Stomach smooth muscle (tissue), 2 donors: ENCODE results near the gene C14orf39.
"Not testable (repeated sequence)": the region's sequence is repeated elsewhere in the genome, so short reads cannot be mapped to it uniquely, and the experiment has no call there.

Source experiments
- H3K27ac ChIP-seq: one replicate; pipeline ENCODE4 v1.7.0; 2013; ENCODE audit warnings: mild to moderate bottlenecking, low read length, inconsistent platforms
- H3K27me3 ChIP-seq, 2 donors: one replicate each; pipeline ENCODE4 v1.7.0; 2013; ENCODE audit warnings: low read length in 2 of 2; ENCODE audit not compliant: insufficient read depth in 2 of 2, control insufficient read depth in 1 of 2
- H3K36me3 ChIP-seq, 2 donors: one replicate each; pipeline ENCODE4 v1.7.0; 2013; ENCODE audit warnings: low read length in 2 of 2; ENCODE audit not compliant: control insufficient read depth in 2 of 2, insufficient read depth in 2 of 2
- H3K4me1 ChIP-seq: one replicate; pipeline ENCODE4 v1.7.0; 2013; ENCODE audit warnings: low read length; ENCODE audit not compliant: control insufficient read depth, insufficient read depth
- H3K4me3 ChIP-seq, 2 donors: one replicate each; pipeline ENCODE4 v1.7.0; 2013; ENCODE audit warnings: low read length in 2 of 2
- H3K9ac ChIP-seq, 2 donors: one replicate each; pipeline ENCODE4 v1.7.0; 2013; ENCODE audit warnings: low read length in 2 of 2, mild to moderate bottlenecking in 1 of 2
- H3K9me3 ChIP-seq, 2 donors: one replicate each; pipeline ENCODE4 v1.7.0; 2013; ENCODE audit warnings: low read length in 2 of 2; ENCODE audit not compliant: control insufficient read depth in 2 of 2
- donor health status: healthy.
- donor health status: Pancreatic carcinoma.

The C14orf39 gene

GRCh38 chr14:60488175-60488574, 2.3 kb upstream of the C14orf39 start:
- Histone ChIP-seq H3K4me3 (no peak overlapping the region), H3K36me3 (no peaks in the 10 kb centered on the region), H3K9me3 (peaks cover 0 to 4% of the 10 kb centered on the region in 2 donors), H3K27me3 (peaks cover 24 to 28% of the 10 kb centered on the region in 2 donors), H3K4me1 (peaks cover 3% of the 10 kb centered on the region), H3K27ac (no peak overlapping the region), H3K9ac (no peak overlapping the region)

GRCh38 chr14:60487211-60487610, 1.3 kb upstream of the C14orf39 start:
- no peak overlapping the region for H3K4me3 ChIP-seq
- peaks cover 24 to 28% of the 10 kb centered on the region in 2 donors for H3K27me3 ChIP-seq
- no peak overlapping the region for H3K9ac ChIP-seq
- H3K9me3 ChIP-seq: peaks cover 0 to 4% of the 10 kb centered on the region in 2 donors
- H3K36me3 ChIP-seq: no peaks in the 10 kb centered on the region
- H3K4me1 ChIP-seq: peaks cover 3% of the 10 kb centered on the region
- no peak overlapping the region for H3K27ac ChIP-seq

DNA sequence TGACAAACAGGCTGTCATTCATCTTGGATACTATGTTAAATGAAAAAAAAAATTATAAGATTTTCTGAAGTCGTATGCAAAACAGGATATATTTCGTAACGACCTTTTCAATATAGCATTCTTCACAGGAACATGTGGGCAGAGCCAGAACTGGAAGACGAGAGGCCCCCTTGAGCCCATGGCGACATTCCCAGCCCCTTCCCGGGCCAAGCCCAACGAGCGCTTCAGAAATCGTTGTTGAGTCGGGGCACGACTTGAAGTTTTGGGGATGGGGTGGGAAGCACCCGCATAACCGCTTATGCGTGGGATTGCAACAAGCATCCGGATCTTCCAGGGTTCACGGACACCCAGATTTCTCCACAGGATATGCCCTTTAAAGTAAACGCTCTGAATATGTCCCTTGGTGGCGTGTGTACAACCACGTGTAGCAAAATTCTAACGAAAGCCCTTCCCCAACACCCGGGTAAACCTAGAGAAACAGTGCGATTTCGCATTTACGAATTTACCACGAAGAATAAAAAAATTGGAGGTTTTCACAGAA, 736 bp downstream of the C14orf39 start:
- Histone ChIP-seq H3K4me3 (peak overlapping the region; percentile 51 to 58), H3K9ac (peak overlapping the region in 1 of 2 donors; percentile 53), H3K27me3 (peaks cover 21 to 28% of the 10 kb centered on the region in 2 donors)

DNA sequence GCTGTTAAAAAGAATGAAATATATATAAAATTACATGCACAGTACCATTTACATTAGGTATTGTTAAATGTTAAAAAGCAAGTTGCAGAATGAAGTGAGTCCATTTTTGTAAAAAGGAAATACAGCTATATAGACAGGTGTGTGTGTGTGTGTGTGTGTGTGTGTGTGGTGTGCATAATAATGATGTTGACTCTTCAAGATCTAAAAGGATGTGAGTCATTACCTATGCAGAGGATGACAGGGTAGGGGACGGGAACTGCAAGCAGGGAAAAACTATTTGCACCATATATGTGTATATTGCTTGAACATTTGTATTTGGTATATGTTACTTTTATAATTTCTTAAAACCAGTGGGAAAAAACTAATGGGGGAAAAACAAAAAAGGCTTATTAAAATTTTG, 3.1 kb downstream of the C14orf39 start:
- Histone ChIP-seq H3K27ac (no peak overlapping the region), H3K9ac (no peak overlapping the region), H3K4me1 (peaks cover 3% of the 10 kb centered on the region), H3K36me3 (no peaks in the 10 kb centered on the region), H3K4me3 (no peak overlapping the region), H3K27me3 (peaks cover 21 to 22% of the 10 kb centered on the region in 2 donors), H3K9me3 (peaks cover 0 to 4% of the 10 kb centered on the region in 2 donors)

More for the DNA sequence above, 736 bp downstream of the C14orf39 start:
- Histone ChIP-seq H3K36me3 (no peaks in the 10 kb centered on the region), H3K9me3 (peaks cover 0 to 4% of the 10 kb centered on the region in 2 donors), H3K4me1 (peaks cover 3% of the 10 kb centered on the region), H3K27ac (no peak overlapping the region)

DNA sequence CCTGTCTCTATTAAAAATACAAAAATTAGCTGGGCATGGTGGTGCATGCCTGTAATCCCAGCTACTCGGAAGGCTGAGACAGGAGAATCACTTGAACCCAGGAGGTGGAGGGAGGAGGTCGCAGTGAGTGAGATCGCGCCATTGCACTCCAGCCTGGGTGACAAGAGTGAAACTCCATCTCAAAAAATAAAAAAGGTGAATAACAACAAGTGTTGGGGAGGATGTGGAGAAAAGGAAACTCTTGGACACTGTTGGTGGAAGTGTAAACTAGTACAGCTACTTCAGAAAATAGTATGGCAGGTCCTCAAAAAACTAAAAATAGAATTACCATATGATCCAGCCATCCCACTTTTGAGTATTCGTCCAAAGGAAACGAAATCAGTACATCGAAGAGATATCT, 5.6 kb downstream of the C14orf39 start:
- H3K9ac ChIP-seq, H3K36me3 ChIP-seq, H3K9me3 ChIP-seq, H3K4me3 ChIP-seq, H3K4me1 ChIP-seq, H3K27me3 ChIP-seq, H3K27ac ChIP-seq: not testable (repeated sequence)

GRCh38 chr14:60455875-60456274, 30.0 kb downstream of the C14orf39 start:
- H3K9me3 ChIP-seq: no peaks in the 10 kb centered on the region
- H3K4me1 ChIP-seq: no peaks in the 10 kb centered on the region
- no peak overlapping the region for H3K9ac ChIP-seq
- H3K27ac ChIP-seq: no peak overlapping the region
- no peaks in the 10 kb centered on the region for H3K27me3 ChIP-seq
- no peaks in the 10 kb centered on the region for H3K36me3 ChIP-seq
- H3K4me3 ChIP-seq: no peak overlapping the region

GRCh38 chr14:60430276-60430675, 55.6 kb downstream of the C14orf39 start:
- no peak overlapping the region for H3K9ac ChIP-seq
- no peaks in the 10 kb centered on the region for H3K4me1 ChIP-seq
- no peaks in the 10 kb centered on the region for H3K9me3 ChIP-seq
- no peak overlapping the region for H3K4me3 ChIP-seq
- H3K36me3 ChIP-seq: no peaks in the 10 kb centered on the region
- H3K27me3 ChIP-seq: no peaks in the 10 kb centered on the region
- H3K27ac ChIP-seq: no peak overlapping the region

DNA sequence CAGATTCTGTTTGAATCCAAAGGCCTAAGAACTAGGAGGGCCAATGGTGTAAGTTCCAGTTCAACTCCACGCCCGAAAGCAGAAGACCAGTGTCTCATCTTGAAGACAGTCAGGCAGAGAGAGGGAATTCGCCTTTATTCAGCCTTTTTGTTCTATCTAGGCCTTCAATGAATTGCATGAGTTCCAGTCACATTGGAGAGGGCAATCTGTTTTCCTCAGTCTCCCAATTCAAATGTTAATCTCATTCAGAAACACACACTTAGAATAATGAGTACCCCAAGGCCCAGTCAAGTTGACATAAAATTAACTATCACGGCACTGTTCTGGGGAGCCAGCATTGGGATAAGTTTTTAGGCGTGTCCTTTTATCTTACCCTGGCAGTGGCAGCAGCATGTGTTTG, 65.8 kb downstream of the C14orf39 start:
- no peaks in the 10 kb centered on the region for H3K36me3 ChIP-seq
- H3K4me3 ChIP-seq: no peak overlapping the region

DNA sequence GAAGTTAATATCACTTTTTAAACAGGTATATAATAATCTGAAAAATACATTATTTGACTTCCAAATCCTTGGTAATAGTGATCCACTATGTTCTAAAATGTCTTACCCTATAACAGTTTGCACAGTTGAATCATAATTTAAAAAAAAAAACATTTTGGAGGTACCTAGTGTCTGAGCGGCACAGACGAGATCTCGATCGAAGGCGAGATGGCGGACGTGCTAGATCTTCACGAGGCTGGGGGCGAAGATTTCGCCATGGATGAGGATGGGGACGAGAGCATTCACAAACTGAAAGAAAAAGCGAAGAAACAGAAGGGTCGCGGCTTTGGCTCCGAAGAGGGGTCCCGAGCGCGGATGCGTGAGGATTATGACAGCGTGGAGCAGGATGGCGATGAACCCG, 88.3 kb downstream of the C14orf39 start:
- H3K36me3 ChIP-seq, H3K27me3 ChIP-seq, H3K27ac ChIP-seq, H3K9ac ChIP-seq, H3K9me3 ChIP-seq, H3K4me3 ChIP-seq, H3K4me1 ChIP-seq: not testable (repeated sequence)

More for the DNA sequence above, 65.8 kb downstream of the C14orf39 start:
- H3K9ac ChIP-seq: no peak overlapping the region
- H3K27ac ChIP-seq: no peak overlapping the region
- no peaks in the 10 kb centered on the region for H3K27me3 ChIP-seq
- H3K9me3 ChIP-seq: no peaks in the 10 kb centered on the region
- no peaks in the 10 kb centered on the region for H3K4me1 ChIP-seq

GRCh38 chr14:60396718-60397343, 89.0 kb downstream of the C14orf39 start:
- Histone ChIP-seq H3K27ac (no peak overlapping the region), H3K9ac (no peak overlapping the region), H3K4me1 (no peaks in the 10 kb centered on the region), H3K9me3 (no peaks in the 10 kb centered on the region), H3K27me3 (no peaks in the 10 kb centered on the region), H3K36me3 (no peaks in the 10 kb centered on the region), H3K4me3 (no peak overlapping the region)
